CD4-positive, alpha-beta T cell treated with Interferon gamma for 1 hour (primary cell): ENCODE results near the gene RAPGEF1.
"Not testable (repeated sequence)": the region's sequence is repeated elsewhere in the genome, so short reads cannot be mapped to it uniquely, and the experiment has no call there.

Experiments used
- DNase-seq: peaks from one replicate; pipeline ENCODE4 v3.0.0-alpha.2; 2020

The RAPGEF1 gene

GRCh38 chr9:131682261-131682660, 57.6 kb downstream of the RAPGEF1 start:
- no peak for DNase-seq

GRCh38 chr9:131681826-131682225, 58.0 kb downstream of the RAPGEF1 start:
- DNase-seq, result not testable (repeated sequence)

GRCh38 chr9:131681108-131681507, 58.8 kb downstream of the RAPGEF1 start:
- DNase-seq, result not testable (repeated sequence)

- DNase-seq, result no peak
Observed at GRCh38 chr9:131679261-131680020, 60.4 kb downstream of the RAPGEF1 start.

- peak; percentile 83 for DNase-seq
Observed at GRCh38 chr9:131678499-131679111, 61.3 kb downstream of the RAPGEF1 start.

GRCh38 chr9:131677444-131678180, 62.3 kb downstream of the RAPGEF1 start:
- DNase-seq, result no peak

GRCh38 chr9:131677049-131677443, 62.8 kb downstream of the RAPGEF1 start:
- no peak for DNase-seq

GRCh38 chr9:131676431-131676972, 63.4 kb downstream of the RAPGEF1 start:
- no peak for DNase-seq

- DNase-seq, result no peak
Observed at GRCh38 chr9:131675437-131676022, 64.3 kb downstream of the RAPGEF1 start.

- peak; percentile 17 for DNase-seq
Observed at GRCh38 chr9:131674425-131675421, 65.2 kb downstream of the RAPGEF1 start.

GRCh38 chr9:131673531-131673930, 66.3 kb downstream of the RAPGEF1 start:
- no peak for DNase-seq

- no peak for DNase-seq
Observed at GRCh38 chr9:131673068-131673467, 66.8 kb downstream of the RAPGEF1 start.

- no peak for DNase-seq
Observed at GRCh38 chr9:131672451-131672850, 67.4 kb downstream of the RAPGEF1 start.

GRCh38 chr9:131671133-131671520, 68.7 kb downstream of the RAPGEF1 start:
- no peak for DNase-seq

- peak; percentile 69 for DNase-seq
Observed at GRCh38 chr9:131670247-131671132, 69.4 kb downstream of the RAPGEF1 start.

GRCh38 chr9:131669269-131670157, 70.4 kb downstream of the RAPGEF1 start:
- DNase-seq, result no peak

GRCh38 chr9:131668439-131669268, 71.2 kb downstream of the RAPGEF1 start:
- peak; percentile 59 for DNase-seq

- no peak for DNase-seq
Observed at GRCh38 chr9:131668057-131668438, 71.8 kb downstream of the RAPGEF1 start.

- peak; percentile 62 for DNase-seq
Observed at GRCh38 chr9:131667576-131667975, 72.3 kb downstream of the RAPGEF1 start.
